B cell (primary cell): ENCODE measurements around the gene TTL. TPM values are rescaled to one million over a fixed set of nuclear protein-coding genes. Genes with fewer than 3 reads are reported as not detected.

Source experiments
- ATAC-seq: fragments of 200-7000 bp; cut with Tn5 transposase; one replicate; pipeline ENCODE4 v1.10.0; 2021; ENCODE audit warnings: low read depth, mild to moderate bottlenecking, moderate number of reproducible peaks, moderate library complexity
- CTCF ChIA-PET: fragments of 350-600 bp; sonication (Branson Sonifier 250); formaldehyde crosslinking; loops from one replicate; lab custom pipeline; 2021; ENCODE audit warnings: antibody characterized with exemption, inconsistent platforms; lab: Charles Lee
- POLR2A ChIA-PET: fragments of 350-600 bp; sonication (Branson Sonifier 250); formaldehyde crosslinking; loops from one replicate; lab custom pipeline; 2021; ENCODE audit warnings: antibody characterized with exemption; lab: Charles Lee
- DNase-seq: peaks from one replicate; pipeline ENCODE4 v3.0.0; 2013
- H2AFZ ChIP-seq: 2 replicates; pipeline ENCODE4 v1.6.1; 2012; ENCODE audit warnings: mild to moderate bottlenecking, low read depth, low read length; ENCODE audit not compliant: insufficient read depth, poor library complexity, severe bottlenecking
- H3K27ac ChIP-seq, 2 donors: 1 replicate in 1 of 2; 2 replicates in 1 of 2; pipeline ENCODE4 v1.5.1; 2012 to 2013; ENCODE audit warnings: low read length in 2 of 2, mild to moderate bottlenecking in 2 of 2, moderate library complexity in 1 of 2
- H3K27me3 ChIP-seq, 4 experiments: fragments of 200-600 bp in 1 of 4; sonication (generic) in 1 of 4; replicated peaks in 1 of 4; 1 replicate in 2 of 4; 2 replicates in 2 of 4; pipeline versions ENCODE4 v1.6.1 to v1.7.0; 2013 to 2016; ENCODE audit warnings: low read length in 3 of 4, mild to moderate bottlenecking in 2 of 4, mixed read lengths in 1 of 4, moderate library complexity in 1 of 4; ENCODE audit not compliant: insufficient read depth in 4 of 4, control insufficient read depth in 3 of 4; ENCODE audit errors: control extremely low read depth in 1 of 4
- H3K36me3 ChIP-seq, 2 experiments: replicated peaks in 1 of 2; 1 replicate in 1 of 2; 2 replicates in 1 of 2; pipeline versions ENCODE4 v1.6.1 to v1.7.1; 2013; ENCODE audit warnings: low read length in 1 of 2; ENCODE audit not compliant: insufficient read depth in 2 of 2, control insufficient read depth in 1 of 2; ENCODE audit errors: control extremely low read depth in 1 of 2, extremely low read depth in 1 of 2
- H3K4me1 ChIP-seq, 2 donors: fragments of 200-600 bp in 1 of 2; sonication (generic) in 1 of 2; 1 replicate in 1 of 2; 2 replicates in 1 of 2; pipeline versions ENCODE4 v1.5.1 to v1.6.1; 2013 to 2017; ENCODE audit warnings: low read length in 2 of 2; ENCODE audit not compliant: control insufficient read depth in 2 of 2, insufficient read depth in 2 of 2
- H3K4me2 ChIP-seq: replicated peaks from 2 replicates; pipeline ENCODE3; 2012; ENCODE audit warnings: mild to moderate bottlenecking, low read depth, low read length; ENCODE audit not compliant: poor library complexity, severe bottlenecking
- H3K4me3 ChIP-seq, 5 experiments: fragments of 200-600 bp in 1 of 5; sonication (generic) in 1 of 5; 1 replicate in 3 of 5; 2 replicates in 2 of 5; pipeline versions ENCODE4 v1.5.1 to v1.7.0; 2011 to 2016; ENCODE audit warnings: low read length in 4 of 5, mild to moderate bottlenecking in 4 of 5, low read depth in 2 of 5, control low read depth in 1 of 5, moderate library complexity in 1 of 5; ENCODE audit not compliant: insufficient read depth in 1 of 5; ENCODE audit errors: control extremely low read depth in 1 of 5, extremely low read depth in 1 of 5
- H3K79me2 ChIP-seq: fragments of 200-600 bp; sonication (generic); one replicate; pipeline ENCODE4 v1.6.0; 2016; ENCODE audit warnings: low read length; ENCODE audit not compliant: control insufficient read depth, insufficient read depth
- H3K9ac ChIP-seq: fragments of 200-600 bp; sonication (generic); 2 replicates; pipeline ENCODE4 v1.6.1; 2017; ENCODE audit warnings: mild to moderate bottlenecking, low read length, moderate library complexity
- H3K9me3 ChIP-seq, 3 donors: one replicate each; pipeline versions ENCODE4 v1.6.1 to v1.7.1; 2013; ENCODE audit warnings: low read length in 2 of 3; ENCODE audit not compliant: control insufficient read depth in 2 of 3, insufficient read depth in 1 of 3; ENCODE audit errors: control extremely low read depth in 1 of 3
- H4K20me1 ChIP-seq: 2 replicates; pipeline ENCODE4 v1.6.0; 2012; ENCODE audit warnings: mild to moderate bottlenecking, low read length; ENCODE audit not compliant: insufficient read depth, control insufficient read depth, poor library complexity, severe bottlenecking
- H3K27ac Mint-ChIP-seq: one replicate; pipeline ENCODE4 v1.8.0; 2021; ENCODE audit warnings: mixed read lengths
- H3K27me3 Mint-ChIP-seq: one replicate; pipeline ENCODE4 v1.8.0; 2021; ENCODE audit warnings: mixed read lengths
- H3K4me1 Mint-ChIP-seq: one replicate; pipeline ENCODE4 v1.8.0; 2021; ENCODE audit warnings: mixed read lengths
- H3K4me3 Mint-ChIP-seq: one replicate; pipeline ENCODE4 v1.8.0; 2021; ENCODE audit warnings: mixed read lengths
- H3K9me3 Mint-ChIP-seq: one replicate; pipeline ENCODE4 v1.8.0; 2022; ENCODE audit warnings: mixed read lengths; ENCODE audit not compliant: insufficient read depth
- EZH2 ChIP-seq: IDR thresholded peaks from 2 replicates; pipeline ENCODE4 v1.6.1; 2012; ENCODE audit warnings: borderline replicate concordance, low read depth, mild to moderate bottlenecking, moderate library complexity, low read length; ENCODE audit not compliant: insufficient read depth, poor library complexity, severe bottlenecking
- WGBS: methylation state at CpG from one replicate; pipeline ENCODE4 v1.1.5; 2013; ENCODE audit warnings: missing lambda C conversion rate; ENCODE audit not compliant: insufficient coverage; 5-methylcytosine and 5-hydroxymethylcytosine counted together
- intact Hi-C: fragments of 100-400 bp; cut with micrococcal nuclease; formaldehyde crosslinking; loops from one replicate; pipeline ENCODE4 v1.10.0; 2022
- polyA plus RNA-seq: library from polyadenylated mRNA; depleted of rRNA; stranded (reverse); fragments of >200 nt; gene quantifications from 2 replicates; pipeline ENCODE4 v1.2.3, GENCODE V29; 2012
- total RNA-seq, 2 donors: library from RNA; stranded (reverse); fragments of 120-200 nt in 1 of 2; gene quantifications; 1 replicate in 1 of 2; 2 replicates in 1 of 2; pipeline versions ENCODE4 v1.2.3 to v1.2.4, GENCODE V29; 2013 to 2022
- TF ChIP-seq, protein P1 (sequence below): fragments of 200-600 bp; IDR thresholded peaks from one replicate; pipeline ENCODE4 v1.8.0; 2022; ENCODE audit warnings: antibody characterized with exemption, mild to moderate bottlenecking

The TTL gene
- total and polyA plus RNA-seq, 2 donors (not counting 1 experiment from before 2014, with no cell fraction given): 9.5 to 31.4 TPM

DNA sequence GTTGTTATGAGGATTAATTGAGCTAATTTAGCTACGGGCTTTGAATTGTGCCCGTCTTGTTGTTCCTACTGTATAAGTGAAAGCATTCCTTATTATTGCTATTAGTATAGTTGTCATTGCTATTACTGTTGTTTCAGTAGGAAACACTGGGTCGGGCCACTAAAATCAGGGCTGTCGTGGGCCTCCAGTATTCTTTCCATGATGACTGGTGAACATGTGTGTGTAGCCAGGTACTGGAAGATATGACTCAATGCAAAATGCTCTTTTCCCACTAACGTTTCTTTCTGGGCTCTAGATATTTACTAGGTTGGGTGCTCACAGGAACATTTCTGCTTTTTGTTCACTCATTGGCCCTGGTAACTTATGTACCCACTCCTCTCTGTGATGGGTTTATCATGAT lies 4.9 kb downstream of the TTL start:
- peaks cover 0 to 6% of the 10 kb centered on the region in 2 experiments for H3K36me3 ChIP-seq
- no peak overlapping the region for H3K9ac ChIP-seq
- TF ChIP-seq EZH2: no peak
- TF ChIP-seq, protein P1, sequence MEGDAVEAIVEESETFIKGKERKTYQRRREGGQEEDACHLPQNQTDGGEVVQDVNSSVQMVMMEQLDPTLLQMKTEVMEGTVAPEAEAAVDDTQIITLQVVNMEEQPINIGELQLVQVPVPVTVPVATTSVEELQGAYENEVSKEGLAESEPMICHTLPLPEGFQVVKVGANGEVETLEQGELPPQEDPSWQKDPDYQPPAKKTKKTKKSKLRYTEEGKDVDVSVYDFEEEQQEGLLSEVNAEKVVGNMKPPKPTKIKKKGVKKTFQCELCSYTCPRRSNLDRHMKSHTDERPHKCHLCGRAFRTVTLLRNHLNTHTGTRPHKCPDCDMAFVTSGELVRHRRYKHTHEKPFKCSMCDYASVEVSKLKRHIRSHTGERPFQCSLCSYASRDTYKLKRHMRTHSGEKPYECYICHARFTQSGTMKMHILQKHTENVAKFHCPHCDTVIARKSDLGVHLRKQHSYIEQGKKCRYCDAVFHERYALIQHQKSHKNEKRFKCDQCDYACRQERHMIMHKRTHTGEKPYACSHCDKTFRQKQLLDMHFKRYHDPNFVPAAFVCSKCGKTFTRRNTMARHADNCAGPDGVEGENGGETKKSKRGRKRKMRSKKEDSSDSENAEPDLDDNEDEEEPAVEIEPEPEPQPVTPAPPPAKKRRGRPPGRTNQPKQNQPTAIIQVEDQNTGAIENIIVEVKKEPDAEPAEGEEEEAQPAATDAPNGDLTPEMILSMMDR: no peak
- H3K27ac ChIP-seq: no peak overlapping the region
- Mint-ChIP-seq H3K27me3 (no peaks in the 10 kb centered on the region), H3K9me3 (no peaks in the 10 kb centered on the region), H3K4me3 (no peak overlapping the region), H3K27ac (peak overlapping the region; percentile 10), H3K4me1 (peaks cover 14% of the 10 kb centered on the region)
- ATAC-seq (no peak), DNase-seq (no peak)
- POLR2A ChIA-PET: no interaction called here
- H3K9me3 ChIP-seq: no peaks in the 10 kb centered on the region
- CTCF ChIA-PET: interaction anchor here (1.6 kb wide), 1 partner anchor 13 kb away, joined by 3 read pairs; no protein-coding TSS in a partner anchor
- intact Hi-C loops: loop anchor here (10.0 kb wide), 1 partner anchor 278 kb away; the partner anchor contains the start of gene CKAP2L
- peaks cover 9 to 12% of the 10 kb centered on the region in 2 donors for H3K4me1 ChIP-seq
- H3K4me2 ChIP-seq: no peak overlapping the region
- no peaks in the 10 kb centered on the region for H4K20me1 ChIP-seq
- WGBS: 73% methylated on average over 2 of the region's 5 CpGs
- H3K27me3 ChIP-seq: no peaks in the 10 kb centered on the region
- H3K79me2 ChIP-seq: peaks cover 27% of the 10 kb centered on the region
- no peak overlapping the region for H3K4me3 ChIP-seq
- H2AFZ ChIP-seq: no peak overlapping the region

DNA sequence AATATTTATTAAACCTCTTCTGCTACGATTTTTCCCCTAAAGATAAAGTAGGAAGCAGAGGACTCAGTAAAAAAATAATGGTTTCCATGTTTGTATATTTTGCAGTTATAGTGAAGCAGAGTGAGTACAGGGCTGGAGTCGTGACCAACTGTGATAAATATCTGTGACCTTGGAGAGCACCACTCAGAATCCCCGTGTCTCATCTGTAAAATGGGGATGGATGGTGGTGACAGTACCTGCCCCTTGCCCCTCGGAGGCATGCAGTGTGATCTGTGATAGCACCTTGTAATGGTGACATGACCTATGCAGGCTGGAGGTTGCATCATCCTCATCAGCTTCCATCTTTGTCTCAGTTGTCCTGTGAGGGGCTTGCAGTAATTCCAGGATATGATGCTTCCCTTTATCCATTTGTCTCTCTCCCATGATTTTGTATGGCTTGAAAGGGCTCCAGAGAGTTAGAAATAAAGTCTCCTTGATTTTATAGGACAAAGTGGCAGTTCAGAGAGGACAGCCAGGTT lies 5.5 kb downstream of the TTL start:
- CTCF ChIA-PET: no interaction called here
- Histone ChIP-seq H3K79me2 (peaks cover 25% of the 10 kb centered on the region), H3K9ac (no peak overlapping the region), H3K4me2 (no peak overlapping the region), H3K9me3 (no peaks in the 10 kb centered on the region), H3K4me3 (no peak overlapping the region), H3K4me1 (peaks cover 9 to 12% of the 10 kb centered on the region in 2 donors), H3K27ac (no peak overlapping the region), H3K36me3 (peaks cover 0 to 6% of the 10 kb centered on the region in 2 experiments), H2AFZ (no peak overlapping the region), H3K27me3 (no peaks in the 10 kb centered on the region), H4K20me1 (no peaks in the 10 kb centered on the region)
- no peak for DNase-seq
- Mint-ChIP-seq H3K4me1 (peaks cover 12% of the 10 kb centered on the region), H3K4me3 (no peak overlapping the region), H3K27me3 (no peaks in the 10 kb centered on the region), H3K9me3 (no peaks in the 10 kb centered on the region), H3K27ac (no peak overlapping the region)
- no peak for ATAC-seq
- POLR2A ChIA-PET: no interaction called here
- no peak for TF ChIP-seq EZH2
- TF ChIP-seq, protein P1: no peak
- WGBS: 100% methylated on average over 3 of the region's 4 CpGs
- intact Hi-C loops: loop anchor here (10.0 kb wide), 1 partner anchor 277 kb away; the partner anchor contains the start of gene CKAP2L
